KOPT-K1 (cell line): Measurements from ENCODE around the gene ZNF248.

Source experiments
- H3K27ac ChIP-seq: fragments of 200-600 bp; sonication (generic); 2 replicates; pipeline ENCODE4 v1.5.1; 2016; ENCODE audit warnings: antibody characterized with exemption, mild to moderate bottlenecking, low read depth, low read length; ENCODE audit not compliant: poor library complexity, severe bottlenecking
- H3K36me3 ChIP-seq: fragments of 200-600 bp; sonication (generic); 2 replicates; pipeline ENCODE4 v1.5.1; 2017; ENCODE audit warnings: antibody characterized with exemption, mild to moderate bottlenecking, low read length, moderate library complexity; ENCODE audit not compliant: insufficient read depth
- H3K9me3 ChIP-seq: fragments of 200-600 bp; sonication (generic); 2 replicates; pipeline ENCODE4 v1.5.1; 2017; ENCODE audit warnings: antibody characterized with exemption, low read length, mild to moderate bottlenecking; ENCODE audit not compliant: insufficient read depth, poor library complexity, severe bottlenecking

The ZNF248 gene

DNA sequence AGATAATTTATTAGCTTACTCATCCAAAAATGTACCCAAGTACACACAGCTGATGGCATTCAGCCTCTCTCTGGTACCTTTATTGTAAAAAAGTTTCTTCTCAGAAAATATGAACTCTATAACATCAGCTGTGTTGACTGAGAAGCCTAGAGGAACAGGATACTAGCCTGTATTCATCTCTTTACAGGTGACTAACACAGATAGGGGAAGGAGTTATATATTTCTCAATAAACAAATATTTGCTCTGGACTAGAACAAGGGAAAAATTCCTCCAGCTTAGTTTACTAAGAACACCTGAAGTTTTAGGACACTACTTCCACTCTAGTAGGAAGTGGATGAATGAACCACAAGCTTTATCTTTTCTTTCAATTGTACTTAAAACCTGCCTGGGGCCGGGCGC, 67.8 kb downstream of the ZNF248 start:
- peaks cover 5% of the 10 kb centered on the region for H3K9me3 ChIP-seq
- no peak overlapping the region for H3K27ac ChIP-seq
- no peaks in the 10 kb centered on the region for H3K36me3 ChIP-seq

DNA sequence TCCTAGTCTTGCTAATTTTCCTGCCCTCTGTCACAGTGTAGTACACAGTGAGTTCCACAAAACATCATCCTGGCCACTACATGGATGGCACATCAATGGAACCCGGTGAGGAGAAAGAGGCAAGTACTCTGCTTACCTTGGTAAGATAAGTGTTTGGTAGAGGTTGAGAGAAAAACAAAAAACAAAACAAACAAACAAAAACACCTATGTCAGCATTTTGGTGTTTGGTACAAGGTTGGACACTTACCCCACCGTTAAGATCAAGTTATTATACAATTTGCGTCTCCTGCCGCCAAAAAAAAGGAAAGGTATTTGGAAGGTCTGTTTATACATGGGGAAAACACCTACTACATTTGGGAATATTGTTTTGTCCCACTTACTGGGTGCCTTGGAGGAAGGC, 72.7 kb downstream of the ZNF248 start:
- Histone ChIP-seq H3K36me3 (no peaks in the 10 kb centered on the region), H3K9me3 (peaks cover 9% of the 10 kb centered on the region), H3K27ac (no peak overlapping the region)

DNA sequence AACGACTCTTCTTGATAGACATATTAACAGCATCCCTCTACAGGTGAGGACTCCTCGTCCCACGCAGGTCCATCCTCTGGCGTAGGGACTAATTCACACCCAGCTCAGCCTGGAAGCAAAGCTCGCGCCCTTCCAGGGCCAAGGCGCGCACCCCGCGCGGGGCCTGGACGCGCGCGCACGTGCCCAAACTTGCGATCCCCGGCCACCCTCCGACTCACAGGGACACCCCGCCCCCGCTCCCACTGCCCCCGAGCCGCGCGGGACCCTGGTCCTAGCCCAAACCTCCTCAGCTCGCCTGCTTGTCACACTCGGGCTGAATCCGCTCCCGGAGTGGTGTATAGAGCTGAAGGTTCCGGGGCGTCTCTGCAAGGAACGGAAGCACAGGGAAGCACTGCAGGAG, 76.9 kb downstream of the ZNF248 start:
- peaks cover 9% of the 10 kb centered on the region for H3K9me3 ChIP-seq
- no peak overlapping the region for H3K27ac ChIP-seq
- no peaks in the 10 kb centered on the region for H3K36me3 ChIP-seq

DNA sequence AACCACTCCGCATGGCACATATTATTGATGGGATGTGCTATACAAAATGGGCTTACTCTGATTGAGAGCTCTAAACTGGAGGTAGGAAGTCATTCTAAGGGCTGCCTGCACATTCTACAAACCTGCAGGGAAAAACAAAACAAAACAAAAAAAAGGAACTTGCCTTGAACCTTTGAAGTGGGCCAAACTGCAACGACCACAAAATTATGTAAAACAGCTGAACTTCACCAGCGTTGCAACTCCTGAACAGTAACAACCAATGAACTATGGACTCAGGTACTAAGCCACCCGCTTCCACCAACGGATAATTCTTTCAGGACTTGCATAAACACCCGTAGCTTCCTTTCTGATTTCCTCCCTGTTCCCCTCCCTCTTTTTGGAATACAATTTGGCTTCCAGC, 80.4 kb downstream of the ZNF248 start:
- Histone ChIP-seq H3K9me3 (peaks cover 9% of the 10 kb centered on the region), H3K27ac (no peak overlapping the region), H3K36me3 (no peaks in the 10 kb centered on the region)

DNA sequence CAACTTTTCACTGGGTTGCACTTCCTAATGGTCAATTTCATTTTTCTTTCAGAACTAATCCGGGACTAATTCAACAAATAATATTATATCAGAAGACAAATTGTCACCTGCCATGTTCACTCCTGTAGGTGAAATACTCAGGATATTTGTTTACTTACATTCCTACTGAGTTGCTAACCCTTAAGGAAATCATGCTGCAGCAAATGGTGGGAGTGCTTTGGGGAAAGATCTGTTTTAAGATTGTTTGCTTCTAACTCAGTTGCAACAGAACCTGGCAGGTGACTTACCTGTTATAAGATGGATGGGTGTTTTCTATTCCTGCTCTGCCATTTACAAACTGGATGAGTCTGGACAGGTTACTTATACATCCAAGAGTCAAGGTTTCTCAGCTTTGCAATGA, 81.8 kb downstream of the ZNF248 start:
- Histone ChIP-seq H3K9me3 (peaks cover 4% of the 10 kb centered on the region), H3K36me3 (no peaks in the 10 kb centered on the region), H3K27ac (no peak overlapping the region)

DNA sequence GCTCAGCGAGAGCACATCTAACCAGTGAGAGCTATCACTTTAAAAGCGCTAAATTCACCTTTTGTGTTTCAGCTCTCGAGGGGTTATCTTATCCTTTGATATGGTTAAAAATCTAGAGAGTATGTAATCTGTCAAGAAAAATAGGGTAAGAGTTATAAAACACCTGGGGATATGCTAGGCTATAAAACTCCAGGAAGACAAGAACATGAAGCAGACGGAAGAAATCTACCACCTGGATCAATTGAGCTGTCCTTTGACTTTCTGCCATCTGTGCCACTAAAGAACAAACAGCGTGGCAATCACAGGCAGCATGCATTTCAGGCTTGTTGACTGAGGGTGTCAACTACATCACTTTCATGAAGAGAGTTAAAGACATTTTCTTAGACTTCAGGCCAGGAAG, 83.1 kb downstream of the ZNF248 start:
- H3K9me3 ChIP-seq, result no peaks in the 10 kb centered on the region
- H3K36me3 ChIP-seq, result no peaks in the 10 kb centered on the region
- peak overlapping the region; percentile 34 for H3K27ac ChIP-seq

DNA sequence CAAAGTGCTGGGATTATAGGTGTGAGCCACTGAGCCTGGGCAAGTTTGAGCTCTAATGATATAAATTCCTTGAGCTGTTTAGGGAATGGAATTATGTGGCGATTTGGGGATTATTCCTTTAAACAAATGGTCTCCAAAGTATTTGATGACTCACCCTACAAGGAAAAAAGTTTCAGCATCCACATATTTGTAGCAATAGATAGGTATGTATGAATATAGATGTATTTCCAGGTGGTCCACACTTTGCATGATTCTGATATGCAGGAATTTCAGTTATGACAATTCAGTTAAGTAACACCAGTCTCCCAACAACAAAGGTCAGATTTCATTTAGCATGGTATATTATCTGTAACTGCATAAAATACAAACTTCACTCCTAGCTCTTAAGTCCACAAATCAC, 92.2 kb downstream of the ZNF248 start:
- H3K9me3 ChIP-seq, result peaks cover 18% of the 10 kb centered on the region
- no peak overlapping the region for H3K27ac ChIP-seq
- no peaks in the 10 kb centered on the region for H3K36me3 ChIP-seq

DNA sequence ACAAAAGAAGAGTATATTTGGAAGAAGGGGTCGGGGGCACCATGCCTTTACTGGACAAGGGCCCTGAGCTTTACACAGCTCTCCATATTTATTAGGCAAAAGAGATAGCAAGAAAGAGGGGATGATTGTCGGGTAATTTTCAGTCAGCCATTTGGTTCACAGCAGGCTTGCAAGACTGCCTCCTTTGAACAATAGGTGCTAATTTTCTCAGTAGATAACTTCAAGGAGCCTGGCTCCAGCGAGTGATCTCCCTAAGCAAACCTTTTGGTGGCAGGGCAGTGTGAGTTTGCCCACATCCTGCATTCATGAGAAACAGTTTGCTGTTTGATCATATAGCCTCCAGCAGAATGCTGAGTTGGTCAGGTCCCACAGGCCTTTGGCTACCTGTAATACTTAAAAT, 94.3 kb downstream of the ZNF248 start:
- Histone ChIP-seq H3K36me3 (no peaks in the 10 kb centered on the region), H3K9me3 (peaks cover 18% of the 10 kb centered on the region), H3K27ac (no peak overlapping the region)

DNA sequence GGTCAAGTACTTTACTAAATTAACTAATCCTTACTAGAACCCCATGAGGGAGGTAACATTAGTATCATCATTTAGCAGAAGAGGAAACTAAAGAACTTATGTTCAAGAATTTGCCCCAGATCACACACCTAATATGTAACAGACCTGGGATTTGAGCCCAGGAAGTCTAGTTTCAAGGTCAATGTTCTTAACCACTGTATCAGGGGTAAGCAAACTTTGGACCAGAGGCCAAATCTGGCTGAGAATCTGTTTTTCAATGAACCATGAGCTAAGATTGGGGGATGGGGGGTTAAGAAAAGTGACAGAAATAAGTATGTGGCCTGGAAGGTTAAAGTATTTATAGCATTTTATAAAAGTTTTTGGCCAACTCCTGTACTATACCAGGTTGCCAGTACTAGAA, 95.1 kb downstream of the ZNF248 start:
- Histone ChIP-seq H3K9me3 (peaks cover 18% of the 10 kb centered on the region), H3K36me3 (no peaks in the 10 kb centered on the region), H3K27ac (no peak overlapping the region)

DNA sequence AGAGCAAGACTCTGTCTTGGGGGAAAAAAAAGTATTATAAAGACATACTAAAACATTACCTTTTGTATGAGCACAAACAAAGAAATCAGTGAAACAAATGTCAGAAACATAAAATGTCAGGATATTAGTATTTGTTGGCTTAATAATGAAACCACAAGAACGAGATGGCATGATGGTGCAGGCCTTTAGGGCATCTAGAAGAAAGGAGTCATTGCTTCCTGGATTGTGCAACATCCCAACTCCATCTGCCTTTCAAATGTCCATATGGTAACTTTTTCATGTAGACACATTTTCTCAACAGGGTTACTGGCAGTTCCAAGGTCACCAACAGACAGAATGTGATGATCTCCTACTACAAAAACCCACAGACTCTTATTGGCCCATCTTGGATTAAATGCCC, 96.6 kb downstream of the ZNF248 start:
- peaks cover 18% of the 10 kb centered on the region for H3K9me3 ChIP-seq
- no peak overlapping the region for H3K27ac ChIP-seq
- no peaks in the 10 kb centered on the region for H3K36me3 ChIP-seq

DNA sequence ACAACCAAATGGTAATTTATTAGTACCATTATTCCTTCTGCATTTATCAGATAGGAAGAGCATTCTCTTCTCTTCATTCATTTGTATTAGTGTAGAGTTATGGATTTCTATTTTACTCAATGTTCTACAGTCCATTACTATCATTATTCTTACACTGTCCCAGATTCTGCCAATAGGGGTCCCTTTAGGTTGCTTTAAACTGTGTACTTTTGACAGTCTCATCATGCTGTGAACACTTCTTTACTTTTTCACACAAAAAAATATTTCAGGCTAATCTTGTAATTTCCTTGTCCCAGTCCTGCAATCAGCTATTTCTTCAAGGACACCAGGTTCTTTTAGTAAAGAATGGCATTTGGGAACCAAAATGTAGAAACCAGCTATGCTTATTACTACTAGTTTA, 99.3 kb downstream of the ZNF248 start:
- Histone ChIP-seq H3K36me3 (no peaks in the 10 kb centered on the region), H3K27ac (no peak overlapping the region), H3K9me3 (no peaks in the 10 kb centered on the region)

DNA sequence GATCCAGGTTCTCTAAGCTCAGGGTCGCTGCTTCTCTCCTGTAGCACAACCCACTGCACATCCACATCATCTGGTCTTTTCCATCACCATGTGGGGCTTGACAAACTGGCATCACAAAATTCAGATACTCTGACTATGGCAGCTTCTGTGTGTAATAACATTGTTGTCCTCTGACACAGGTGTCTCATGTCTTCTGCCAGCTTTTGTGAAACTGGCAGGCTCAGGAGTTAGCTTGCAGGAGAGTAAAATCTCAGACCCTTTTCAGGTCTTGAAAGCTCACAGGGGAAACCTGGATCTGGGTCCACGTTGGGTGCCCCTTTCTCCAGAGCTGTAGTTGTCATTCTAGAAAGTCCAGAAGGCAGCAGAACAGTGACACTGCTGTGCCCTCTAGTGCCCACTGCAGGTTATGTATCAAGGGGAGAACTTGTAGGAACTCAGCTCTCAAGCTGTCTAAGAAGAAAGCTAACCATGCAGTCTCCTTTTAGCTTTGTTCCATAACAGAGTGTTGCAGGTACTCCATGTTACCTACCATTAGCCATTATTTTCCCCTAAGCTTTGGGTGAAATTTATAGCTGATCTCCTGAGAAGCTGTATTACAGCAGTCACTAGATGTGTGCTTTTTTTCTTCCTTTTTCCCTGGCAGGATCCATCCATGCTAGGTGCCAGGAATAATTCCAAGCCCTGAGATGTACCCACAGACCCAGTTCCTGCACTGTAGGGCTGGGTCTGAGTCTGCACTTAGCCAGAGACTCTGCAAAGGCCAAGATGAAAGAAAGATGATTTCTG, 102.7 kb downstream of the ZNF248 start:
- Histone ChIP-seq H3K9me3 (no peaks in the 10 kb centered on the region), H3K27ac (no peak overlapping the region), H3K36me3 (no peaks in the 10 kb centered on the region)

DNA sequence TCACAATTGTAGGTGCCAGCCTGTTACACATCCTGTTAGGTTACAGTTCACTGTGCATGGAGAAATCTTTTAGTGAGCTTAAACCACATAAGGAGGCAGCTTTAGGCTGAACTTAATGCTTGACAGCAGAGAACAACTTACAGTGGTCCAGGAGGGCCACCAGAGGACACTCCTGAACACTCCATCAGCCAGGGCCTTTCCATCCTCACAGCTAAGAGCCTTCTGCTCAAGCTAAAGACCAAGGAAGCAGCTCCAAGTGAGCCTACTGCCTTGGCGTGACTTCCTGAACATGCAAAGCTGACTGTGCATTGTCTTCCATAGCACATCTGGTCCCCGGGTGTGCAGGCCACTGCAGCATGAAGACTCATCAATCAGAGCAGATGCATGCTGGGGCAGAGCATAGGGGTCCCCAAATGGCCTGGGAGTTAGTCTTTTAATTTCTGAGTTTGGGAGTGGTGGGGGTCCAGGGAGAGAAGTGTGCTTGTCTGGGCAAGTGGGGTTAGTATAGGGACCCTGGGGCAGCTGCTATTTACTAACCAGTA, 105.0 kb downstream of the ZNF248 start:
- Histone ChIP-seq H3K36me3 (no peaks in the 10 kb centered on the region), H3K9me3 (no peaks in the 10 kb centered on the region), H3K27ac (no peak overlapping the region)

DNA sequence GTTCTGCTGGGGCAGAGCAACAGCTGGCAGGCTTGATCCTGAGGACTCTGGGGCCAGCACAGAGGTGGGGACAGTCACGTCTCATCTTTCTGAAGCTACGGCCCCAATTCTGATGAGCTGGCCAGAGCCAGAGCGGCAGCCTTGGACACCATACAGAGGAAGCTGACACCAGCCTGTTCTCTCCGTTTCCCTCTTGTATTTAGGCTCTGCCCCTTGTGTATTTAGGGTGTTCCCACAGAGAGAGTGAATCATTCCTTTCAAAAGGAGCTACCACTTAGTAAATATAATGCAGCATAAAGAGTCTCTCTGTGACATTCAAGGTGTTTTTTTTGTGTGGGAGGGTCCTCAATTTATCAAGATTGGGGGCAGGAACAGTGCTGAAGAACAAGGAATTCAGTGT, 109.2 kb downstream of the ZNF248 start:
- Histone ChIP-seq H3K36me3 (no peaks in the 10 kb centered on the region), H3K27ac (no peak overlapping the region), H3K9me3 (no peaks in the 10 kb centered on the region)

DNA sequence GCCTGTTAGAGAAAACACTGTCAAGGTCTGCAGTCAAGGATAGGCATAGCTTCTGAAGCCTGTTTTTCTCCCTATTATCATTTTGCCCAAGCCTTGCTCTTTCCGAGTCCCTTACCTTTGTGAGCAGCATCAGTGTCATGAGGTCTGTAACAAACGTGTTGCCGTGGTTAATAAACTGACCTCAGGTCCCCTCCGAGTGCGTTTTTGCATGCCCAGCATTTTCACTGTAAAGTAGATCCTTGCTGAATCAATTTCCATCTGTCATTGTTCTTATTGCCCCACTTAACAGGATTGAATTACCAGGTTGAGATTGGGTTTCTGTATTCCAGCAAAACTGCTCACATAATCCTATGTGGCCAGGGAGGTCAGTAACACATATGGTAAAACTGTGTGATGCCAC, 110.3 kb downstream of the ZNF248 start:
- Histone ChIP-seq H3K36me3 (no peaks in the 10 kb centered on the region), H3K9me3 (no peaks in the 10 kb centered on the region), H3K27ac (no peak overlapping the region)

DNA sequence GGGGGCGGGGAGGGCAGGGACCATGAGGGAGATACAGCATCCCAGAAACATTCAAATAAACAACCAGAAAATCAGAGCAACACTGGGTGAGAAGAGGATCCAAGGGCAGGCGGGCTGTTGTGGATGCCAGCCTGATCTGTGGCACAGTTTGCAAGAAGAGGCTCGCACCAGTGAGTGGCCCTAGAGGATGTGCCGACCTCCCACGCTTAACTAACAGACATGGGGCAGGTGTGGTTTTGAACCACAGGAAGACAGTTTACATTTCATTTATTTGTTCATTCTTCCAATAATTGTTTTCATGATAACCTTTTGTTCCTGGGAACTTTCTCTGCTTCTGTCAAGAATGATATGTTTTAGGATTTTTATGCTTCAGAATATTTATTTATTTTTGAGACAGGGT, 115.6 kb downstream of the ZNF248 start:
- Histone ChIP-seq H3K9me3 (no peaks in the 10 kb centered on the region), H3K36me3 (no peaks in the 10 kb centered on the region), H3K27ac (no peak overlapping the region)
